Endodermal cell (in vitro differentiated cells): ENCODE data around the gene EYS. TPM values are rescaled to one million over a fixed set of nuclear protein-coding genes. Genes with fewer than 3 reads are reported as not detected.
A peak's percentile ranks its signal among the peaks of the same experiment; 100 is the strongest.

Source experiments
- DNase-seq: peaks from one replicate; pipeline ENCODE4 v3.0.0-alpha.2; 2017
- H3K27ac ChIP-seq: 2 replicates; pipeline ENCODE4 v1.5.1; 2013; ENCODE audit warnings: mild to moderate bottlenecking, low read depth, low read length, moderate library complexity
- H3K27me3 ChIP-seq: 2 replicates; pipeline ENCODE4 v1.6.1; 2013; ENCODE audit warnings: mild to moderate bottlenecking, low read length, moderate library complexity; ENCODE audit not compliant: insufficient read depth, control insufficient read depth, poor library complexity, severe bottlenecking
- H3K36me3 ChIP-seq: 2 replicates; pipeline ENCODE4 v1.7.0; 2013; ENCODE audit warnings: mild to moderate bottlenecking, low read length, moderate library complexity; ENCODE audit not compliant: control insufficient read depth, insufficient read depth
- H3K4me1 ChIP-seq: one replicate; pipeline ENCODE4 v1.7.0; 2013; ENCODE audit warnings: low read length; ENCODE audit not compliant: control insufficient read depth, insufficient read depth
- H3K4me3 ChIP-seq: 2 replicates; pipeline ENCODE4 v1.5.1; 2013; ENCODE audit warnings: mild to moderate bottlenecking, low read length, moderate library complexity
- H3K9ac ChIP-seq: 2 replicates; pipeline ENCODE4 v1.6.1; 2013; ENCODE audit warnings: mild to moderate bottlenecking, low read length, moderate library complexity; ENCODE audit not compliant: poor library complexity, severe bottlenecking; ENCODE audit errors: extremely low read depth
- H3K9me3 ChIP-seq: 2 replicates; pipeline ENCODE4 v1.6.1; 2013; ENCODE audit warnings: mild to moderate bottlenecking, low read length, moderate library complexity; ENCODE audit not compliant: control insufficient read depth
- H3K27ac Mint-ChIP-seq: 2 replicates; pipeline ENCODE4 v1.8.0; 2020; ENCODE audit warnings: mixed read lengths
- H3K27me3 Mint-ChIP-seq: 2 replicates; pipeline ENCODE4 v1.8.0; 2021; ENCODE audit warnings: mild to moderate bottlenecking, mixed read lengths; ENCODE audit not compliant: insufficient read depth
- H3K36me3 Mint-ChIP-seq: 2 replicates; pipeline ENCODE4 v1.8.0; 2020; ENCODE audit warnings: low read depth, mixed read lengths
- H3K4me1 Mint-ChIP-seq: 2 replicates; pipeline ENCODE4 v1.8.0; 2020; ENCODE audit warnings: mixed read lengths
- H3K4me3 Mint-ChIP-seq: 2 replicates; pipeline ENCODE4 v1.8.0; 2020; ENCODE audit warnings: mild to moderate bottlenecking, moderate library complexity, mixed read lengths
- H3K9me3 Mint-ChIP-seq: 2 replicates; pipeline ENCODE4 v1.8.0; 2020; ENCODE audit warnings: mild to moderate bottlenecking, mixed read lengths
- WGBS, 2 experiments: methylation state at CpG; one replicate each; pipeline versions ENCODE4 v1.1.5 to v1.1.7; 2013; ENCODE audit warnings: missing lambda C conversion rate in 2 of 2, mixed read lengths in 1 of 2; ENCODE audit not compliant: insufficient coverage in 1 of 2, insufficient read length in 1 of 2; 5-methylcytosine and 5-hydroxymethylcytosine counted together
- total RNA-seq, 2 donors: library from RNA; stranded (reverse); fragmentation: NEBNext Ultra II Directional in 1 of 2; extraction: Animal tissue kit (Norgen Biotek cat#: 25700) in 1 of 2; gene quantifications; 2 replicates in 1 of 2; 3 replicates in 1 of 2; pipeline ENCODE4 v1.2.1, GENCODE V29; 2021
- TF ChIP-seq, protein P1 (sequence below): fragments of 200-600 bp; sonication (generic); conservative IDR thresholded peaks from 2 replicates; pipeline ENCODE4 v1.5.0; 2021; ENCODE audit warnings: antibody characterized with exemption, mild to moderate bottlenecking

Gene EYS
- total RNA-seq, 2 donors from 2014 or later: 0.31 to 0.70 TPM

GRCh38 chr6:64996301-64996700, 710.7 kb downstream of the EYS start:
- TF ChIP-seq, protein P1, sequence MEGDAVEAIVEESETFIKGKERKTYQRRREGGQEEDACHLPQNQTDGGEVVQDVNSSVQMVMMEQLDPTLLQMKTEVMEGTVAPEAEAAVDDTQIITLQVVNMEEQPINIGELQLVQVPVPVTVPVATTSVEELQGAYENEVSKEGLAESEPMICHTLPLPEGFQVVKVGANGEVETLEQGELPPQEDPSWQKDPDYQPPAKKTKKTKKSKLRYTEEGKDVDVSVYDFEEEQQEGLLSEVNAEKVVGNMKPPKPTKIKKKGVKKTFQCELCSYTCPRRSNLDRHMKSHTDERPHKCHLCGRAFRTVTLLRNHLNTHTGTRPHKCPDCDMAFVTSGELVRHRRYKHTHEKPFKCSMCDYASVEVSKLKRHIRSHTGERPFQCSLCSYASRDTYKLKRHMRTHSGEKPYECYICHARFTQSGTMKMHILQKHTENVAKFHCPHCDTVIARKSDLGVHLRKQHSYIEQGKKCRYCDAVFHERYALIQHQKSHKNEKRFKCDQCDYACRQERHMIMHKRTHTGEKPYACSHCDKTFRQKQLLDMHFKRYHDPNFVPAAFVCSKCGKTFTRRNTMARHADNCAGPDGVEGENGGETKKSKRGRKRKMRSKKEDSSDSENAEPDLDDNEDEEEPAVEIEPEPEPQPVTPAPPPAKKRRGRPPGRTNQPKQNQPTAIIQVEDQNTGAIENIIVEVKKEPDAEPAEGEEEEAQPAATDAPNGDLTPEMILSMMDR: no peak
- peaks cover 13% of the 10 kb centered on the region for H3K36me3 Mint-ChIP-seq
- no peaks in the 10 kb centered on the region for H3K27me3 Mint-ChIP-seq
- DNase-seq: no peak
- WGBS, 2 experiments: 83 to 100% methylated on average over 2 to 4 of the region's 4 CpGs
- H3K9me3 Mint-ChIP-seq: peaks cover 12% of the 10 kb centered on the region
- Histone ChIP-seq H3K9me3 (peaks cover 8% of the 10 kb centered on the region), H3K4me1 (peaks cover 6% of the 10 kb centered on the region), H3K27me3 (no peaks in the 10 kb centered on the region), H3K9ac (no peak overlapping the region), H3K36me3 (no peaks in the 10 kb centered on the region), H3K27ac (no peak overlapping the region), H3K4me3 (no peak overlapping the region)
- H3K4me1 Mint-ChIP-seq: peaks cover 6% of the 10 kb centered on the region
- H3K27ac Mint-ChIP-seq: no peak overlapping the region
- H3K4me3 Mint-ChIP-seq: no peak overlapping the region

DNA sequence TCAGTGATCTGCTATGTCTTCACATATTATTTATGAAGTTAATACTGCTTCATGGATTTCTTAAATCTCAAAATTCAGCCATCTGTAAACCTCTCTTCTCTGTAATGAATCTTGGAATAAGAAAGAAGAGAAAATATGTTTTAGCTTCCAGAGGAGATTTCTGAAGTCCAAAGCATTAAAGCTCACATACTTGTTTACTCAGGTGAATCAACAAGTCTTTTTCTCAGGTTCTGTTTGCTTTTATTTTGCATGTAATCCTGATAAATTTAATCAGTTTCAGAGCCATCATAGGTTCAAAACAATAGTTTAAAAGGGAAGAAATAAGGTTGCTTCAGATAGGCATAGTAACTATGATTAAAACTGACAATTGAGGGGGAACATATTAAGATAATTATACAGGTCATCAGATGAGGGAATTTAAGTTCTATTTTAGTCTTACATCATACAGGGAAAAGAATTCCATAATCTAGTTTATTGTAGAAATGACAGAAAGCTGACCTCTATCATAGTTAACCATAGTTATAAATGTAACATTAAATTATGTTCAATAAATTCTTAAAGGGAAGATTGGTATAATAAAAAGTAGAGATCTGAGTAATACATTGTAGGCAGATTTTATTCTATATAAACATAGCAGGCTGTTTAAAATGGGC, 716.2 kb downstream of the EYS start:
- H3K27ac ChIP-seq: no peak overlapping the region
- peaks cover 3% of the 10 kb centered on the region for H3K9me3 Mint-ChIP-seq
- H3K4me3 ChIP-seq: peak overlapping the region; percentile 37
- H3K4me3 Mint-ChIP-seq: peak overlapping the region; percentile 7
- H3K4me1 Mint-ChIP-seq: peaks cover 28% of the 10 kb centered on the region
- H3K27ac Mint-ChIP-seq: peak overlapping the region; percentile 82
- peaks cover 5% of the 10 kb centered on the region for H3K36me3 Mint-ChIP-seq
- no peaks in the 10 kb centered on the region for H3K27me3 Mint-ChIP-seq
- TF ChIP-seq, protein P1: no peak
- no peaks in the 10 kb centered on the region for H3K27me3 ChIP-seq
- H3K4me1 ChIP-seq: peaks cover 31% of the 10 kb centered on the region
- no peak for DNase-seq
- peak overlapping the region; percentile 48 for H3K9ac ChIP-seq
- H3K36me3 ChIP-seq: no peaks in the 10 kb centered on the region
- H3K9me3 ChIP-seq: peaks cover 8% of the 10 kb centered on the region

DNA sequence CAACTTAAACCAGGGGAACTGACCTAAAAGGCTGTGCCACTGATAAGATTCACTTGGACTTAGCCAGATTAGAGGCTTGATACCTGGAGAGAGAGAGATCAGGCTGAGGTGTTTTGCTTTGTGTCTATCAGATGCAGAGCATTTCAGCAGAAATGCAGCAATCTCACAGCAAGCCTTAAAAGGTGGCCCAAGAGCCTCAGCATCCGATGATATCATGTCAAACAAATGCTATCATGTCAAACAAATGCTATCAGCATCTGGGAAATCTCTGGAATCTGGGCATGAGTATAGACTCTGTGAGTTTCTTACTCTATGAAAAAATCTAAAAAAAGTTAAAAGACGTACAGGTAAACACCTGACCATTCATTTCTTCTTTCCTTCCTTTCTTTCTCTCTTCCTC, 718.9 kb downstream of the EYS start:
- Histone ChIP-seq H3K27me3 (no peaks in the 10 kb centered on the region), H3K36me3 (no peaks in the 10 kb centered on the region), H3K27ac (no peak overlapping the region), H3K4me3 (no peak overlapping the region), H3K9me3 (peaks cover 10% of the 10 kb centered on the region), H3K4me1 (peaks cover 32% of the 10 kb centered on the region), H3K9ac (peak overlapping the region; percentile 52)
- Mint-ChIP-seq H3K9me3 (peaks cover 3% of the 10 kb centered on the region), H3K4me3 (no peak overlapping the region), H3K36me3 (peaks cover 5% of the 10 kb centered on the region), H3K4me1 (peaks cover 38% of the 10 kb centered on the region), H3K27me3 (no peaks in the 10 kb centered on the region), H3K27ac (peak overlapping the region; percentile 91)
- peak; percentile 73 for DNase-seq
- WGBS, 2 experiments: 35 to 80% methylated on average over 1 to 2 of the region's 2 CpGs
- TF ChIP-seq, protein P1: no peak
